H1 (cell line): Measurements from ENCODE around the gene STAM. TPM values are rescaled to one million over a fixed set of nuclear protein-coding genes. Genes with fewer than 3 reads are reported as not detected.

Experiments used
- CTCF ChIA-PET: fragments of 300-600 bp; sonication (Branson Sonifier 250); formaldehyde crosslinking; loops from one replicate; lab custom pipeline; 2021; ENCODE audit not compliant: partially characterized antibody; lab: Charles Lee
- POLR2A ChIA-PET: fragments of 300-600 bp; sonication (Branson Sonifier 250); formaldehyde crosslinking; loops from one replicate; lab custom pipeline; 2021; ENCODE audit warnings: inconsistent platforms; ENCODE audit not compliant: partially characterized antibody; lab: Charles Lee
- DNase-seq, 2 experiments: peaks; one replicate each; pipeline versions ENCODE4 v3.0.0 to v3.0.0-alpha.2; 2010 to 2022; ENCODE audit warnings: low spot score in 2 of 2, low read depth in 1 of 2, mixed read lengths in 1 of 2
- FAIRE-seq: peaks from 2 replicates; lab custom pipeline; 2011; peaks lifted over from hg19 to GRCh38; lab: Jason Lieb, UNC
- H2AFZ ChIP-seq: 2 replicates; pipeline ENCODE4 v1.8.1; 2012; ENCODE audit warnings: low read length, inconsistent platforms
- H2AK5ac ChIP-seq: 2 replicates; pipeline ENCODE4 v1.6.1; 2013; ENCODE audit warnings: low read depth, low read length
- H2BK120ac ChIP-seq: replicated peaks from 2 replicates; pipeline ENCODE3; 2013; ENCODE audit warnings: low read depth, low read length, inconsistent platforms
- H2BK12ac ChIP-seq: 2 replicates; pipeline ENCODE4 v1.6.1; 2013; ENCODE audit warnings: low read depth, low read length
- H2BK15ac ChIP-seq: 2 replicates; pipeline ENCODE4 v1.6.1; 2013; ENCODE audit warnings: low read length
- H2BK20ac ChIP-seq: 2 replicates; pipeline ENCODE4 v1.6.1; 2013; ENCODE audit warnings: low read length
- H2BK5ac ChIP-seq: 2 replicates; pipeline ENCODE4 v1.6.1; 2013; ENCODE audit warnings: low read depth, low read length
- H3K14ac ChIP-seq: 2 replicates; pipeline ENCODE4 v1.6.1; 2013; ENCODE audit warnings: inconsistent platforms; ENCODE audit not compliant: insufficient read length
- H3K18ac ChIP-seq: 2 replicates; pipeline ENCODE4 v1.6.1; 2013; ENCODE audit warnings: low read length; ENCODE audit errors: extremely low read depth
- H3K23ac ChIP-seq: 2 replicates; pipeline ENCODE4 v1.6.1; 2013; ENCODE audit warnings: inconsistent platforms; ENCODE audit not compliant: insufficient read length
- H3K23me2 ChIP-seq: 2 replicates; pipeline ENCODE4 v1.6.1; 2013; ENCODE audit warnings: low read depth, low read length
- H3K27ac ChIP-seq: 2 replicates; pipeline ENCODE4 v1.6.1; 2011; ENCODE audit warnings: low read depth, low read length, inconsistent platforms
- H3K27me3 ChIP-seq, 4 experiments: replicated peaks in 1 of 4; 1 replicate in 1 of 4; 2 replicates in 3 of 4; pipeline versions ENCODE4 v1.6.1 to v1.8.1; 2011 to 2013; ENCODE audit warnings: low read length in 3 of 4, mild to moderate bottlenecking in 3 of 4, inconsistent platforms in 2 of 4, mixed read lengths in 2 of 4, moderate library complexity in 1 of 4; ENCODE audit not compliant: control insufficient read depth in 3 of 4, insufficient read depth in 3 of 4; ENCODE audit errors: extremely low read depth in 1 of 4
- H3K36me3 ChIP-seq, 4 experiments: 2 replicates each; pipeline versions ENCODE4 v1.6.1 to v1.8.1; 2011 to 2013; ENCODE audit warnings: mild to moderate bottlenecking in 4 of 4, low read length in 3 of 4, moderate library complexity in 2 of 4, control low read depth in 1 of 4, inconsistent platforms in 1 of 4; ENCODE audit not compliant: insufficient read depth in 4 of 4, control insufficient read depth in 2 of 4
- H3K4ac ChIP-seq: replicated peaks from 2 replicates; pipeline ENCODE3; 2013; ENCODE audit warnings: low read length, low read depth, mixed read lengths, inconsistent platforms; ENCODE audit not compliant: insufficient read length
- H3K4me1 ChIP-seq, 4 experiments: replicated peaks in 1 of 4; 1 replicate in 1 of 4; 2 replicates in 3 of 4; pipeline versions ENCODE4 v1.6.1 to v1.8.1; 2011 to 2013; ENCODE audit warnings: low read length in 3 of 4, inconsistent platforms in 2 of 4, mixed read lengths in 1 of 4; ENCODE audit not compliant: insufficient read depth in 4 of 4, control insufficient read depth in 3 of 4
- H3K4me2 ChIP-seq, 2 experiments: 2 replicates each; pipeline versions ENCODE4 v1.6.1 to v1.8.1; 2011 to 2013; ENCODE audit warnings: low read depth in 2 of 2, low read length in 2 of 2, control low read depth in 1 of 2, inconsistent platforms in 1 of 2, mild to moderate bottlenecking in 1 of 2; ENCODE audit not compliant: insufficient read depth in 1 of 2
- H3K4me3 ChIP-seq, 4 experiments: fragments of 200-600, 300-600 bp in 1 of 4; sonication (generic), shearing (Covaris generic), sonication (Bioruptor Twin) in 1 of 4; 2 replicates each; pipeline versions ENCODE4 v1.5.1 to v1.8.1; 2011 to 2016; ENCODE audit warnings: low read length in 4 of 4, low read depth in 3 of 4, control low read depth in 2 of 4, inconsistent platforms in 2 of 4, mild to moderate bottlenecking in 2 of 4, mixed read lengths in 1 of 4, moderate library complexity in 1 of 4; ENCODE audit not compliant: insufficient read depth in 2 of 4; ENCODE audit errors: extremely low read depth in 1 of 4
- H3K56ac ChIP-seq: replicated peaks from 2 replicates; pipeline ENCODE3; 2013; ENCODE audit warnings: low read depth, mild to moderate bottlenecking, mixed read lengths, low read length, inconsistent platforms; ENCODE audit not compliant: insufficient read length
- H3K79me1 ChIP-seq: 2 replicates; pipeline ENCODE4 v1.6.1; 2013; ENCODE audit warnings: low read depth, low read length, control low read depth
- H3K79me2 ChIP-seq, 2 experiments: 2 replicates each; pipeline versions ENCODE4 v1.6.1 to v1.8.1; 2012 to 2013; ENCODE audit warnings: low read length in 2 of 2, mild to moderate bottlenecking in 2 of 2, inconsistent platforms in 1 of 2; ENCODE audit not compliant: insufficient read depth in 2 of 2, control insufficient read depth in 1 of 2
- H3K9ac ChIP-seq, 4 experiments: replicated peaks in 1 of 4; 1 replicate in 1 of 4; 2 replicates in 3 of 4; pipeline versions ENCODE4 v1.6.1 to v1.8.1; 2011 to 2013; ENCODE audit warnings: low read depth in 3 of 4, low read length in 3 of 4, control low read depth in 2 of 4, mild to moderate bottlenecking in 2 of 4, moderate library complexity in 2 of 4, inconsistent platforms in 1 of 4; ENCODE audit errors: extremely low read depth in 1 of 4
- H3K9me3 ChIP-seq, 2 experiments: 2 replicates each; pipeline versions ENCODE4 v1.6.1 to v1.8.1; 2012 to 2013; ENCODE audit warnings: mild to moderate bottlenecking in 2 of 2, moderate library complexity in 2 of 2, control low read depth in 1 of 2, inconsistent platforms in 1 of 2, low read depth in 1 of 2, low read length in 1 of 2, mixed read lengths in 1 of 2; ENCODE audit not compliant: insufficient read depth in 2 of 2
- H4K20me1 ChIP-seq, 2 experiments: replicated peaks in 1 of 2; 2 replicates each; pipeline versions ENCODE3 to v1.8.1; 2011 to 2013; ENCODE audit warnings: inconsistent platforms in 2 of 2, low read length in 2 of 2, mild to moderate bottlenecking in 1 of 2; ENCODE audit not compliant: insufficient read depth in 2 of 2, control insufficient read depth in 1 of 2
- H4K5ac ChIP-seq: 2 replicates; pipeline ENCODE4 v1.6.1; 2013; ENCODE audit warnings: low read length, low read depth, mixed read lengths, inconsistent platforms; ENCODE audit not compliant: insufficient read length
- H4K8ac ChIP-seq: 2 replicates; pipeline ENCODE4 v1.8.0; 2013; ENCODE audit warnings: mild to moderate bottlenecking, moderate library complexity, low read length, inconsistent platforms; ENCODE audit not compliant: insufficient read depth; ENCODE audit errors: extremely low read depth
- H4K91ac ChIP-seq: replicated peaks from 2 replicates; pipeline ENCODE3; 2013; ENCODE audit warnings: low read length, mixed read lengths, inconsistent platforms; ENCODE audit not compliant: insufficient read length
- ASH2L ChIP-seq: fragments of 200-600, 300-600 bp; sonication (generic); IDR thresholded peaks from one replicate; pipeline ENCODE4 v1.7.1; 2017; ENCODE audit warnings: low read length
- CHD2 ChIP-seq: IDR thresholded peaks from 2 replicates; pipeline ENCODE4 v1.6.1; 2012; ENCODE audit warnings: low read length, improper control_type of control experiment
- CREB1 ChIP-seq: IDR thresholded peaks from 2 replicates; pipeline ENCODE4 v1.6.1; 2012; ENCODE audit warnings: inconsistent platforms
- FOSL1 ChIP-seq: IDR thresholded peaks from 2 replicates; pipeline ENCODE4 v1.6.1; 2011; ENCODE audit warnings: mild to moderate bottlenecking, low read depth, low read length, moderate library complexity; ENCODE audit not compliant: insufficient read depth
- KDM5A ChIP-seq: fragments of 200-600 bp; IDR thresholded peaks from 2 replicates; pipeline ENCODE4 v1.7.1; 2012; ENCODE audit warnings: mild to moderate bottlenecking, low read length, inconsistent platforms, mixed read lengths
- NANOG ChIP-seq: IDR thresholded peaks from 2 replicates; pipeline ENCODE4 v1.6.1; 2011; ENCODE audit warnings: low read length, low read depth, mild to moderate bottlenecking, inconsistent platforms; ENCODE audit not compliant: insufficient read depth, poor library complexity, severe bottlenecking
- SAP30 ChIP-seq: fragments of 300-600 bp; sonication (generic); IDR thresholded peaks from 2 replicates; pipeline ENCODE4 v1.7.1; 2012; ENCODE audit warnings: low read length, moderate library complexity, mild to moderate bottlenecking, inconsistent platforms; ENCODE audit not compliant: insufficient read depth, insufficient replicate concordance
- SIN3A ChIP-seq, 2 experiments: IDR thresholded peaks in 1 of 2; conservative IDR thresholded peaks in 1 of 2; 2 replicates each; pipeline ENCODE4 v1.6.1; 2011 to 2012; ENCODE audit warnings: low read length in 2 of 2, improper control_type of control experiment in 1 of 2, low read depth in 1 of 2, mild to moderate bottlenecking in 1 of 2
- SRF ChIP-seq: IDR thresholded peaks from 2 replicates; pipeline ENCODE4 v1.6.1; 2011; ENCODE audit warnings: mild to moderate bottlenecking, low read depth, low read length, moderate library complexity
- TBP ChIP-seq: IDR thresholded peaks from 2 replicates; pipeline ENCODE4 v1.6.1; 2011; ENCODE audit warnings: low read depth, low read length, improper control_type of control experiment
- YY1 ChIP-seq: IDR thresholded peaks from 2 replicates; pipeline ENCODE4 v1.6.1; 2011; ENCODE audit warnings: low read depth, mild to moderate bottlenecking, low read length
- WGBS, 2 experiments: shearing (Covaris generic) in 1 of 2; methylation state at CpG; one replicate each; pipeline versions ENCODE4 v1.1.6 to v1.1.7; 2013 to 2015; ENCODE audit warnings: low lambda C conversion rate in 2 of 2, mixed read lengths in 2 of 2, inconsistent platforms in 1 of 2, low coverage in 1 of 2, missing lambda C conversion rate in 1 of 2; ENCODE audit not compliant: insufficient replicate concordance in 2 of 2, insufficient coverage in 1 of 2, insufficient read length in 1 of 2; ENCODE audit errors: extremely low coverage in 1 of 2, missing lambda C conversion rate in 1 of 2; 5-methylcytosine and 5-hydroxymethylcytosine counted together
- polyA plus RNA-seq, 7 experiments: library from polyadenylated mRNA; depleted of rRNA in 3 of 7; stranded (reverse) in 5 of 7; unstranded in 2 of 7; fragments of >200 nt in 5 of 7; fragments of 200-250 nt in 2 of 7; gene quantifications; 1 replicate in 5 of 7; 2 replicates in 1 of 7; 4 replicates in 1 of 7; pipeline versions ENCODE4 v1.2.1 to v1.2.3, GENCODE V29; 2011 to 2013; ENCODE audit warnings: missing spikeins in 2 of 7, mixed read lengths in 2 of 7
- total RNA-seq: library from RNA; stranded (reverse); fragmentation: NEBNext Ultra II Directional; extraction: Animal tissue kit (Norgen Biotek cat#: 25700); gene quantifications from 2 replicates; pipeline ENCODE4 v1.2.1, GENCODE V29; 2021
- TF ChIP-seq, protein P1 (sequence below): IDR thresholded peaks from 2 replicates; pipeline ENCODE4 v1.6.1; 2011; ENCODE audit warnings: low read depth, mild to moderate bottlenecking, low read length; ENCODE audit not compliant: insufficient read depth

The STAM gene
- total and polyA plus RNA-seq, 2 of the 8 experiments (the other 6 are each of a cell fraction or from before 2014, with no cell fraction given): 22.0 to 27.8 TPM

DNA sequence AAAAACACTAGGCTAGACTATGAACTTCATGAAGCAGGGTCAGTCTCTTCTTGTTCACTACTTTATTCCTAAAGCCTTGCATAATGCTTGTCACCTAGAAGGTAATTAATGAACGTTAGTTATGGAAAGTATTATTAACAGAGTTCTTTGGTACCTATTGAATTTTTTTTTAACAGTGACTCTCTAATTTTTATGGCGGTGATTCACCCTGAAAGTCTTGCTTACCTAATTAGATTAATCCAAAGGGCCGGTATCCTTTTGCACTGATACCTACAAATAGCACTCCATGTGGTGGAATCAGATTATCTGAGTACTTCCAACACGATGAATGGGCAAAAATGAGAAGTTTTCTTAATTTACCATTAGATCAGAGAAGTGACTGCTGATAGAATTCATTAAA, 31.7 kb downstream of the STAM start:
- H3K23ac ChIP-seq: no peak overlapping the region
- no peak overlapping the region for H2BK5ac ChIP-seq
- H3K9ac ChIP-seq: no peak overlapping the region
- H3K9me3 ChIP-seq: no peaks in the 10 kb centered on the region
- H3K23me2 ChIP-seq: no peaks in the 10 kb centered on the region
- H3K36me3 ChIP-seq: no peaks in the 10 kb centered on the region
- H2AK5ac ChIP-seq: no peak overlapping the region
- WGBS, 2 experiments: 85% methylated on average over 4 of the region's 4 CpGs; no CpG with 5 or more reads in 1 of the 2 experiments
- H4K20me1 ChIP-seq: no peaks in the 10 kb centered on the region
- ChIA-PET POLR2A (interaction anchor here (1.0 to 3.8 kb wide), 2 partner anchors 21 to 31 kb away, joined by 3 to 29 read pairs; partner anchors contain the start of gene STAM), CTCF (interaction anchor here (0.6 to 1.0 kb wide), 2 partner anchors 32 to 337 kb away, joined by 4 to 5 read pairs; partner anchors contain the start of gene STAM)
- no peak overlapping the region for H2BK120ac ChIP-seq
- no peak overlapping the region for H3K14ac ChIP-seq
- H2BK15ac ChIP-seq: no peak overlapping the region
- H3K27me3 ChIP-seq: no peaks in the 10 kb centered on the region
- peaks cover 0 to 22% (median 16%) of the 10 kb centered on the region in 4 experiments; a peak in 6 of 7 replicates for H3K4me1 ChIP-seq
- no peak overlapping the region for H2BK12ac ChIP-seq
- no peak overlapping the region for H4K5ac ChIP-seq
- no peak overlapping the region for H3K27ac ChIP-seq
- no peak for DNase-seq
- H4K8ac ChIP-seq: no peak overlapping the region
- TF ChIP-seq SRF (no peak), ASH2L (no peak), CREB1 (no peak), NANOG (no peak), TBP (no peak), KDM5A (no peak), CHD2 (no peak), SAP30 (no peak), SIN3A (conservative IDR thresholded peaks at IDR 0.05 in 1 of 2, IDR thresholded peaks at IDR 0.05 in 1 of 2; ENCODE audit: low read depth in 1 of 2, low read length in 2 of 2) (no peak), YY1 (no peak), FOSL1 (no peak)
- TF ChIP-seq, protein P1, sequence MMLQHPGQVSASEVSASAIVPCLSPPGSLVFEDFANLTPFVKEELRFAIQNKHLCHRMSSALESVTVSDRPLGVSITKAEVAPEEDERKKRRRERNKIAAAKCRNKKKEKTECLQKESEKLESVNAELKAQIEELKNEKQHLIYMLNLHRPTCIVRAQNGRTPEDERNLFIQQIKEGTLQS: no peak
- no peak overlapping the region for H2AFZ ChIP-seq
- no peak overlapping the region for H3K18ac ChIP-seq
- FAIRE-seq: no peak
- no peak overlapping the region for H3K4me2 ChIP-seq
- H3K4ac ChIP-seq: no peak overlapping the region
- peaks cover 2 to 89% of the 10 kb centered on the region in 2 experiments; a peak in 3 of 4 replicates for H3K79me2 ChIP-seq
- no peak overlapping the region for H3K56ac ChIP-seq
- no peak overlapping the region for H2BK20ac ChIP-seq
- H3K4me3 ChIP-seq: no peak overlapping the region
- no peak overlapping the region for H4K91ac ChIP-seq
- H3K79me1 ChIP-seq: 0 out of 2 replicates have a peak, but pooled peaks cover 2% of the 10 kb centered on the region
